CD4-positive, alpha-beta T cell treated with Interleukin-6 at 100 ng/mL for 8 hours (primary cell): ENCODE measurements around the gene ITGAD.
A peak's percentile ranks its signal among the peaks of the same experiment; 100 is the strongest.
"Not testable (repeated sequence)": the region's sequence is repeated elsewhere in the genome, so short reads cannot be mapped to it uniquely, and the experiment has no call there.

Experiments used
- DNase-seq: peaks from one replicate; pipeline ENCODE4 v3.0.0-alpha.2; 2020; ENCODE audit warnings: mixed read lengths, low spot score

ITGAD gene

GRCh38 chr16:31429796-31430195, 36.7 kb downstream of the ITGAD start:
- DNase-seq = no peak

GRCh38 chr16:31430380-31431052, 37.4 kb downstream of the ITGAD start:
- DNase-seq = no peak

DNA sequence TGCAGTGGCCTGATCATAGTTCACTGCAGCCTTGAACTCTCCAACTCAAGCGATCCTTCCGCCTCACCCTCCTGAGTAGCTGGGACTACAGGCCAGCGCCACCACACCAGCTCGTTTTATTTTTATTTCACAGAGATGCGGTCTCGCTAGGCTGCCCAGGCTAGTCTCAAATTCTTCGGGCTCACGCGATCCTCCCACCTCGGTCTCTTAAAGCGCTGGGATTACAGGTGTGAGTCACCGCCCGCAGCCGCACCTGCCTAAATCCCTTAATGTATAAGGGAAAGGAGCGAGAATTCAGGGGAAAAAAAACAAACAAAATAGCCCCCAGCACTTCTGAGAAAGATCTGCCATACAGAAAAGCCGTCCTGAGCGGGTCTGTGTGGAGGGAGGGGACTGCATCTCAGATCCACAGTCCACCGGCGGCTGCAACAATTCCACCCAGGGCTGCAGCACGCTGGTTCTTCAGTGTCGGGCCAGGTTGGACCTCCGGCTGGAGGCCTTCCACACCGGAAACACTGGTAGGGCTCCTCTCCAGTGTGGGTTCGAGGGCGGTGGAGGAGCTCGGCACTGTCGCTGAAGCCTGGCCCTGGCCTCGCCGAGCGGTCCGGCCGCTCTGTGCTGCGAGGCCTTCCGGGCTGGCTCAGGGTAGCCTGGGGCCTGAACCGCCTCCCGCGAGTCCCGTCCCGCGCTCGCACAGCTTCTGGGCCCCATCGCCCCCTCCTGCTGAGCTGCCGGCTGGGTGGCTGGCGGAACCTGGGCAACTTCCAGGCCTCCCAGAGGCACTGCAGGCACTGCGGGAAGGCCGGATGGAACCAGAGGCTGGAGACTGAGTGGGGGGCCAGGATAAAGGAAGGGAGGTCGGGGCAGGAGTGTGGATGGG, 42.4 kb downstream of the ITGAD start:
- no peak for DNase-seq

DNA sequence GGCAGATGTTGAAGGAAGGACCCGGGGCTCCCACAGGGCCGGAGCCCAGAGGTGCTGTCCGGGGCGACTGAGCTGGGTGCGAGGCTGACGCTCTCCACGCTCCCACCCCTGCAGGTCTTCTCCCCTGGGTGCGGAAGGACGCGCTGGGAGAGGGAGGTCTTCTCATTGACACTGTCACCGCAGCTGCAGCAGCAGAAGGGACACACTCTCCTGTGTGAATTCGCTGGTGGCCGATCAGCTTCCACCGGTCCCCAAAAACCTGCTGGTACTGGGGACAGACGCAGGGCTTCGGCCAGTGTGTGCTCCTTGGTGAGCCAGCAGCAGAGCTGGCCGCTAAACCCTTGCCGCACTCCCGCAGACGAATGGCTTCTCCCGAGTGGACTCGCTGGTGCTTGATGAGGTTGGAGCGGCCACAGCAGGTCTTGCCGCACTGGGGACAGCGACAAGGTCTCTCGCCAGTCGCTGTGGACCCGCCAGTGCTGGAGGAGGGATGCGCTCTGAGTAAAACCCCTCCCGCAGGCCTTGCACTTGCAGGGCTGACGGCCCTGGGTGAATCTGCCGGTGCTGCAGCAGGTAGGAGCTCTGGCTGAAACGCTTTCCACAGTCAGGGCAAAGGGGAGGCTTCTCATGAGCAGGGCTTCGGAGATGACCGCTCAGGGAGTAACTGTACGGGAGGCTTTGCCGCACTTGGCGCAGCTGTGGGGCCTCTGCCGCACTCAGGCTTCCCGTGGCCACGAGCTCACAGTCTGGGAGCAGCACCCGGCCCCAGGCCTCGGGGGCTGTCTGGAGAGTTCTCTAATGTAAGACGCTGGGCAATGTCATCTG, 43.3 kb downstream of the ITGAD start:
- DNase-seq = no peak

DNA sequence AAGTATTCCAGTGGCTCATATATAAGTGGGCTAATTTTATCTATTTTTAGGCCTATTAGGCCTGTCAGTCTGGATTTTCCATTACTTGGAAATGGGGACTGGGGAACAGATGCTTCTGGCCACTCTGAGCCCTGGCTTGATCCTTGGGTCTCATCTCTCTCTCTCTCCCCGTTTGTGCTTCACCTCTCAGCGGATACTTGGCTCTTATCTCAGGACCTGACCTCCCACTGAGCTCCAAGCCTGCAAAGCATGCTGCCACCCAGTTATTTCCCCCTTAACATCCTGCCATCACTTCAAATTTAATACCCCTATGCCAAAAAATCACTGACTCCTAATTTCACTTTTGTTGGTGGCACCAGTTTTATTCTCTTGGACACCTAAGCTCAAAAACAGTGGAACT, 45.3 kb downstream of the ITGAD start:
- no peak for DNase-seq

DNA sequence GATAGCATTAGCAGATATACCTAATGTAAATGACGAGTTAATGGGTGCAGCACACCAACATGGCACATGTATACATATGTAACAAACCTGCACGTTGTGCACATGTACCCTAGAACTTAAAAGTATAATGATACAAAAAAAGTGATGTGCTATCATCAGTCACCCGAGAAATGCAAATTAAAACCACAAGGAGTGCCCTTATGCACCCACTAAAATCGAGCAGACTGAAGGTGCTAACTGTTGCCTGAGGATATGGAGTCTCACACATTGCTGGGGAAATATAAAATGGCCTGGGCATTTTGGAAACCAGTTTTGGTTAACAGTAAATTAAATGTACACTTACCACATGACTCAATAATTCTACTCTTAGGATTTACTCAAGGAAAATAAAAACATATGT, 45.9 kb downstream of the ITGAD start:
- DNase-seq = not testable (repeated sequence)

DNA sequence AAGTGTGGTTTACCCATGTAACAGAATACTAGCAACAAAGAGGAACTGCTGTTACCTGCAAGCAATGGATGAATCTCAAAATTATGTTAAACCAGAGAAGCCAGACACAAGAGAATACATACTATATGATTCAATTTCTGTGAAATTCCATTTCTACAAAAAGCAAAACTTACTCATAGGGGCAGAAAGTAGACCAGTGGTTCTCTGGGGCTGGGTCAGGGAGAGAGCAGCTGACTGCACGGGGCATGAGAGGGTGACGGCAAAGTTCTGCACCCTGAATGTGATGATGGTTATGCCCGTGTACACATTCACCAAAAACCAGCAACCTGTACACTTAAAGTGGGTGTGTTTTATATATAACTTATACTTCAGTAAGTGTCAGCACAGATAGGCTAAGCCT, 46.4 kb downstream of the ITGAD start:
- DNase-seq = no peak

- no peak for DNase-seq
Observed at GRCh38 chr16:31440516-31441184, 47.5 kb downstream of the ITGAD start.

DNA sequence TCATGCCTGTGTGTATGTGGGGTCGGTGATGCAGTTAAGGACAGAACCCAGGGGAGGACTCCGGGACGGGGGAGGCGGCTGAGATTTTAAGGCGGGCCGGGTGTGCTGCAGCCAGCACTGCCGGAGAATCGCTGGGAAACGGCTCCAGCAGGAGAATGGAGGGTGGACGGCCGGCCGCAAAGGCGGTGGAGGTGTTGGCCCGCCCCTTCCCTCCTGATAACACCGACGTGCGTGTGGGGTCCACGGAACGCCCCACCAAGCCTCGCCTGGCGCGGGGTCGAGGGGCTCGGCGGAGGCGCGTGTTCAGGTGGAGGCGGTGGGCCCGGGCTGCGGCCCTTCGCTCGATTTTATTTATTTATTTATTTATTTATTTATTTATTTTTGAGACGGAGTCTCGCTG, 48.8 kb downstream of the ITGAD start:
- DNase-seq = no peak

DNA sequence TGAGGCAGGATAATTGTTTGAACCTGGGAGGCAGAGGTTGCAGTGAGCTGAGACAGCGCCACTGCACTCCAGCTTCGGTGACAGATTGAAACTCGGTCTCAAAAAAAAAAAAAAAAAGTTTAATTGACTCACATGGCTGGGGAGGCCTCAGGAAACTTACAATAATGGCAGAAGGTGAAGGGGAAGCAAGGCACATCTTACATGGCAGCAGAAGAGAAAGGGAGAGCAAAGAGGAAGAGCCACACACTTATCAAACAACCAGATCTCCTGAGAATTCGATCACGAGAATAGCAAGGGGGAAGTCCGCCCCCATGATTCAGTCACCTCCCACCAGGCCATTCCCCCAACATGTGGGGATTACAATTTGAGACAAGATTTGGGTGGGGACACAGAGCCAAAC, 52.8 kb downstream of the ITGAD start:
- DNase-seq = not testable (repeated sequence)

DNA sequence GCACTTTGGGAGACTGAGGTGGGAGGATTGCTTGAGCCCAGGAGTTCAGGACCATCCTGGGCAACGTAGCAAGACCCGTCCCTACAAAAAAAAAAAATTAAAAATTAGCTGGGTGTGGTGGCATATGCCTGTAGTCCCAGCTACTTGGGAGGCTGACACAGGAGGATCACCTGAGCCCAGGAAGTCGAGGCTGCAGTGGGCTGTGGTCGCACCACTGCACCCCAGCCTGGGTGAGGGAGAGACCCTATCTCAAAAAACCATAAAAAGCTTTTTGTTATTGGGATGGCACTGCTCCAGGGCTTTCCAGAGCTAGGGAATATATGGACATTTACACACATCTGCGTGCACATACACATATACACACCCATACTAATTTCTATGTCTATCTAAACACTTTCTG, 58.1 kb downstream of the ITGAD start:
- DNase-seq = no peak

GRCh38 chr16:31451681-31452351, 58.7 kb downstream of the ITGAD start:
- no peak for DNase-seq

DNA sequence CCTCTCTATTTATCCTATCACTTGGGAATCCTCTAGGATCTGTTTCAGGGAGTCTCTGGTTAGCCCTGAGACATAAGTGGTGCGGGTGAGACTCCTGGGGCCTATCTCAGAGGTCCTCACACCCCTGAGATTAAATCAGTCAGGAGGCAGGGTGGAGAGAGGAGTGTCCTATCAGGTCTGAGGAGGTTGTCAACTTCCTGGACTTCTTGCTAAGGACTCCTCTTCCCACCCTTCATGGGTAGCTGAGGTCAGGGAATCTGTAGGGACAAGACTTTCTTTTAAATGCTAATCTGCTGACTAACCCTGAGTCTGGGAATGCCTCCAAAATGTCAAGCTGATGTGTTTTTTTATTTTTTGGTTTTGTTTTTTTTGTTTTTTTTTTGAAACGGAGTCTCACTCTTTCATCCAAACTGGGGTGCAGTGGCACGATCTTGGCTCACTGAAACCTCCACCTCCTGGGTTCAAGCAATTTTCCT, 59.5 kb downstream of the ITGAD start:
- no peak for DNase-seq

DNA sequence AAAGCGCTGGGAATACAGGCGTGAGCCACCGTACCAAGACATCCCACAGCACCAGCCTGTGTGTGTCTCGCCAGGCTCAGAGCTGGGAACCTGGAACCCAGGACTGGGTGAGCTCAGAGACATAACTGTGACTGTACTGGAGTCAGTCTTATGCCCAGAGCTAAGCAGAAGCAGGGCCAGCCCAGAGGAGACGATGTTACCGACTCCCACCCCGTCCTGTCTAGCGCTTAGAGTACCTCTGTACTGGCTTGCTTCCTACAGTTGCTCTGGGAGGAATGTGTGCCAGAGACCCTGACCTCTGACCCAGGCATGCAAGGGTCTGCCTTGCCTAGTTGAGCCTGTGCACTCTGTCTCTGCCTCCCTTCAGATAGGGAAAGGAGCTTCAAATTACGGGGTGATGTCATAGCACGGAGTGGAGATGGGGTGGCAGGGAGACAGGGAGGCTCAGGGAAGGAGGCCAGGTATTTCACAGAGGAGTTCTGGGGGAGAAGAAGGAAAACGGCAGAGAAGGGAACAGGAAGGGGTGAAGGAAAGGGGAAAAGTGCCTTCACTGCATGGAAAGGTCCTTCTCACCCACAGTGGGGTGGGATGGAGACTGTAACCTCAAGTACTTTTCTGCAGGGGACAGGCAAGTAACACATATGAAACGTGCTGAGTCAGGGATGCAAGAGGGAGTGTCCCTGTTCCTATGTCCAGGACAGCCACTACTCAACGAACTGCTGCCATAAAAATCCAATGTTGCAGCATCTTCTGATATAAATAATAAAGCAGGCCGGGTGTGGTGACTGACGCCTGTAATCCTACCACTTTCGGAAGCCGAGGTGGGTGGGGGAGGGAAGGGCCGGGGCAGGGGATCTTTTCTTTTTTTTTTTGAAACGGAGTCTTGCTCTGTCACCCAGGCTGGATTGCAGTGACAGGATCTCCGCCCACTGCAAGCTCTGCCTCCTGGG, 60.4 kb downstream of the ITGAD start:
- DNase-seq = no peak

- DNase-seq = no peak
Observed at GRCh38 chr16:31455601-31456314, 62.6 kb downstream of the ITGAD start.

DNA sequence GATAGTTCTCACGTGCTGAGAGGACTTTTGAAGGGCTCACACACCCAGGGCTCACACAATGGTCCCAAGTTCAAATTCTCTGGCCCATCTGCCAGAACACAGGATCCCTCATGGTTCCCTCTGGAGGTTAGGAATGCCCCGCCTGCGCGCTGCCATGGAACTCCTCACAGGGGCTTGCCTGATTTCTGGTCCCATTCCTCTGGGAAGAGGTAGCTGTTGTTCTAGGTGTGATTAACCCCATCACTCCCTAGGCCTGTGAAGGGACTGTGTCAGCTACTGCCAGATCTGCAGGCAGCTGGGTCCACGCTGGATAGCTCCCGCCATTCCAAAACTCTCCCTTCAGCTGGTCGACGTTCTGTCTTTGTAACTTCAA, 63.8 kb downstream of the ITGAD start:
- DNase-seq = no peak

DNA sequence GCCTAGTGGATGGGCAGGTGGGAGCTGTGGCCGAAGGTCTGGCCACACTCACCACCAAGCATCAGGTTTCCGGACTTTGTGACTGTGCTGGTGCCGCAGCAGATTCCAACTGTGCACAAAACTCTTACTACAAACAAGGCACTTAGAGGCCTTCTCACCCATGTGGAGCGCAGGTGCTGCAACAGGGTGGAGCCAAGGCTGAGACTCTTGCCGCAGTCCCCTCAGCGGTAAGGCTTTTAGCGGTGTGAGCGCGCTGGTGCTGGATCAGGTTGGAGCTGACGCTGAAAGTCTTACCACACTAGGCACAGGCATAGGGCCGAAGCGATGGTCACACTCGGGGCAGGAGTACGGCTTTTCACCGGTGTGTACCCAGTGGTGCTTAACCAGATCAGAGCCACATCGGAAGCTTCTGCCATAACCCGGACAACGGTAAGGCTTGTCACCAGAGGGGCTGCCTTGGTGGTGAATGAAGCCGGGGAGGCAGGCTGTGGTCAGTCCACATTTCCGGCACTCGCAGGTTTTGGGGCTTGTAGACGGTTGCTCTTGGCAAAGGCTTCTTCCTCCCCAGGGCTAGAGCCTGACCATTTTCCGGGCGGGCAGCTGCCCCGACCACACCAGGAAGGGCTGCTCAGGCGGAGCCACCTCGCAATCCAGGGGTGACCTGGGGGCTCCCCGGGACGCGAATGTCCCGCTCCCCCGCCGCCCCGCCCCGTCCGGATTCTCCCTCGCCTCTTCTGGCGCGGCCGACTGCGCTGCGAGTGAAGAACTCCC, 65.1 kb downstream of the ITGAD start:
- DNase-seq = peak; percentile 39

DNA sequence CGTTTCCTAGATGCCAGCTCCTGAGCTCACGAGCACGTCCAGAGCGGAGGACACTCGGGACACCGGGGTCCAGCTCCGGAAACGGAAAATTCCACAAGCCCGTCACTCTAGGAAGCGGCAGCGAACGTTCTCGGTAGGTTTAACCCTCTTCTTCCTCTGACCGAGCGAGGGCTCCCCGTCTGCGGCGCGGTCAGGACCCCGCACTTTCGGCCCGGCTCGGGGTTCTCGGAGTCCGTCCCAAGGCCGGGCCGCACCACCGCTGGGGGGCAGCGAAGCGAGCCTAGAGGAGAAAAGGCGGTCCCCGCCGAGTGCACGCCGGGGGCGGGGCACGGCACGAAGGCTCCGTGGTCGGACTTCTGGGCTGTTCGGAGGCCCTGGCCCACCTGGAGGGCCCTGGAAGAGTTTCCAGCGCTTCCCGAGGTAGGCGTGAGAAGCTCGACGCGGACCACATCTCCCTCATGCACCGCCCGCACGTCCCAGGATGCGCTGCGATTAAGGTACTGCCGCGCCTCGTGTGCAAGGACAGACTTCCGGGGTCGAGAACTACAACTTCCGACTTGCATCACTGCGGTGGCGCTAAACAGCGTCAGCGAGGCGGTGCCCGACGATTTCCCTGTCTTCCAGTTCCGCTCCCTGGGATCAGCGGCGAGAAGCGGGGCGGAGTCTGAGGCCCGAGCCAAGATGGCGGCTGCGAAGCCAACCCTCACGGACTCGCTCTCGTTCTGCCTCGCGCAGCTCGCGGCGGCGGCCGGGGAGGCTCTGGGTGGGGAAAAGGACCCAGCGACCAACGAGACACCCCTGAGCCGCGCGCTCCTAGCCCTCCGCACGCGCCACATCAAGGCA, 65.9 kb downstream of the ITGAD start, which contains the start of gene ARMC5:
Gene ARMC5 (plus strand): TSS at position 658 of the 843 bp plus-strand sequence. CDS start 24 bp downstream, at position 682.
- peak; percentile 97 for DNase-seq
